ENCODE measurements around the gene CDYL2. TPM values are rescaled to one million over a fixed set of nuclear protein-coding genes. Genes with fewer than 3 reads are reported as not detected.

CDYL2 gene
- total RNA-seq, 1 donor from 2014 or later, result 2.4 TPM

- no peak for DNase-seq
Measured at GRCh38 chr16:80592273-80592672, 212.1 kb downstream of the CDYL2 start.

DNA sequence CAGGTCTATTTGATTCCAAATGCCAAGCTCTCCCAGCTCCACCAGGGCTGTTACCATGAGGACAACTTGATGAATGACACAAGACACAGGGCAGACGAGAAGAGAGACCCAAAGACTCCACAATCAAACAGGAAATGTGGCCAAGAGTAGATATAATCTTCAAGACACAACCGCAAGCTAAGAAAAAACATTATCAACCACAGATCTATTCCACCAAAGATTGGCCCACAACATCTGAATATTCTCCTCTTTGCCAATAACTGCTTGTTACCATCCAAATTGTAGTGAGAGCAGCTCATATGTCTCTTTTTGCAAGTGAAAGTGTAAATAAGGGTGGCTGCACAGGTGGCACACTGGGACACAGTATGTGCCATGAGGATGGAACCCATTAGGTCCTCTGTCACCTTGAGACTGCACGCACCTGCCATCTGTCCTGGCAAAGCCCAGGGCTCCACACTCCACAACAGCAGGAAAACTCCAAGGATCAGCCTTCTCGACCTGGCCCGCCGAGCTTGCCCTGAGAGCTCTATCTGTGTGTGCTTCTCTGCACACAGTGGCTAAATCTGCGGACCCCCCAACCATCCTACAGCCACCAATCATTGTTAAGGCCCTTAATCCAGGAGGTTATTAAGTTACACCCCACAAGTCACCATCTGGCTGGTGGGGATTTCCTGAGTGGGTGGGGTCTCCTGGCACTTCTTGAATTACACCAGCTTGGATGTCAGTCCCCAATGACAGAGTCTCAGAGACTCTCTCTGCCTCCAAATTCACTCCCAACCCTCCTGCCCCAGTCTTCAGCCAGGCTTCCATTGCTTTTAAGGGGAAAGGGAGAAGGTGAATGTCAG is 213.1 kb downstream of the CDYL2 start:
- DNase-seq, result peak; percentile 75

- DNase-seq, result no peak
Measured at GRCh38 chr16:80587071-80587470, 217.3 kb downstream of the CDYL2 start.

GRCh38 chr16:80586476-80586875 is 217.9 kb downstream of the CDYL2 start:
- DNase-seq, result no peak

GRCh38 chr16:80585764-80586163 is 218.6 kb downstream of the CDYL2 start:
- DNase-seq, result no peak

GRCh38 chr16:80583466-80583865 is 220.9 kb downstream of the CDYL2 start:
- no peak for DNase-seq

DNA sequence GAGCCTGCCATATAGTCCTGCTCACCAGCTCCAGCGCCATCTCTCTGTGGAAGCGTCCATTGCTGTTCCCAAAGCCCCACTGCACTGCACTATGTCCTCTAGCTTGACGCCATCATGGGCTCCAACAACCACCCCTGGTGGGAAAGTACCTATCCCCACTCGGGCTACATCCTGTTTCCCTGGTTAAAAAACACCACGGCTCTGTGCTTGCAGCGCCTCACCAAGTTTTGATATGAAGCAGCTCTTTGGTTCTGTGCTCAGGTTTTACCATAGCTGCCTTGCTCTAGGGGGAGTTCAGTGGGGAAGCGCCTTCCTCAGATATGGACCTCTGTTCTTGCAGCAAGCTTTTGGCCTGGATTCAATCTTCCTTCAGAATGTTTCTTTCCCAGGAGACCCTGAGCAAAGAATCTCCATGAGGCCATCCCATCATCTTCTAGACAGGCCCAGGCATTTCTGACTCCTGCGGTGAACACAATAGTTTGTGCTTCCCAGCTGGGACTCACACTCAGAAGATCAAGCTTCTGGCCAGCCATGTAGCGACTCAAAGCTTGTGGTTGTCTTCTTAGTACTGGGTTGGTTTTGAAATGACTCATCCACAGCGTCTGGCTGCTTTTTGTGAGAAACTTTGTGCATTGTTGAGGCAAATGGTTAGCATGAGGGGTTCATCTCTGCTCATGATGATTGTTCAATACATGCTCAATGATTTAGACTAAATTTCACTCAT is 224.1 kb downstream of the CDYL2 start:
- no peak for DNase-seq

DNA sequence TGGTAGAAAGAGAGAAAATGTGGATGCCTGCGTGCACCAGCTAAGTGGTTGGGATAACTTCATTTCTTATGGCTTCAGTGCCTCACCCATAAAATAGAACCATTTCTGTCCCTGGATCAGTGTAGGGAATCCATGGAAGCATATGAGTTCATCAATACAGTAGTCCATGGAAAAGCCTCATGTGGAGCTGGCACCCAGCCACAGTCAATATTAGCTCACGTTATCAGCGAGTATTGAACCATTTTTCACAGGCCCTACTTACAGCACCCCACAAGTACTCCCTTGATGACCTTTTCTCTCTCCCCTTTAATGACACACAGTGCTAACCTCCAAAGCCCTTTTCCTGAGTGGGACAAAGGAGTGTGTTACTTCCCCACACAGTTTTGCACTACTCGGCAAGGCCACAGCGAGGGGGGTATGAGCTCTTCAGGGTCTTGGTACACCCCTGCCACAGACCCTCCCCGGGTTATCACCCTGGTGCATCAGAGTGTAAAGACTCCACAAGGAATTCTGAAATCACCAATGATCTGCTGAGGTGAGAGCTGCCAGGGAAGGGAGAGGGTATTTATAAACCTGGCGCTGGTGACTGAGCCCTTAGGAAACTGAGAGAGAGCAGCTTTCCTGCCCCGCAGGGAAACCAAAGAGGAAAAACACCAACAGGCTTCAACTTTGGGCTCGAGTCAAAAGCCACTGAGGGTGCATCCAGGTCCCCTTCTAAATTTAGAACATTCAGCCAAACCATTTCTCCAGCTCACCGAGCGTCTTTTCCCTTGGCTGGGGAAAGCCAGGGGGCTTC is 226.7 kb downstream of the CDYL2 start:
- DNase-seq, result no peak

GRCh38 chr16:80576343-80576912 is 228.0 kb downstream of the CDYL2 start:
- no peak for DNase-seq

- DNase-seq, result no peak
Measured at GRCh38 chr16:80573700-80574120, 230.7 kb downstream of the CDYL2 start.

- no peak for DNase-seq
Measured at GRCh38 chr16:80570106-80570478, 234.3 kb downstream of the CDYL2 start.

DNA sequence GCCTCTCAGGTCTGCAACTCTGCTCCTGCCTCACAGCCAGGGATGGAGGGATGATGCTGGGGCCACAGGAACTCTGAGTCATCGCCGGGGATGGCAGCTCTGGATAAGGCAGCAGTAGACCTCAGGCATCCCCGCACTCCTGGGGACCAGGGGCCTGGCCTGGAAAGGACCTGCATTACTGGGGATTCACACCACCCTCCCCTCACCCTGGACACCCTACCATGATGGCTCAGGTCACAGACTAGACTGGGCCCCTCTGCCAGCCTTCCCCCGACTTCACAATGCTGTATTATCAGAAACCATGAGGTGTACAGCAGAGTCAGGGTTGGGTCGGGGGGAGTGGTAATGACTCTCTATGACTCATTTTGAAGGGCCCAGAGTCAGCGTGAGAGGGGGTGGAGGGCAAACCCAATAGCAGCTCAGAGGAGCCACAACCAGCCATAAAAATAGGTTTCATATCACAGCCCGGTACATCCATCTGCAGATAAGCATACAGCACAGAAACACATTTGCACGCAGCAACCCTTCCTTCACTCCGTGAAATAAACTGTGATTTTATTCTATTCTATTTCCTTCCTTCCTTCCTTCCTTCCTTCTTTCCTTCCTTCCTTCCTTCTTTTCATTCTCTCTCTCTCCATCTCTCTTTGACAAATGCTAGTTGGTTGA is 234.8 kb downstream of the CDYL2 start:
- DNase-seq, result no peak

- DNase-seq, result no peak
Measured at GRCh38 chr16:80564394-80564793, 240.0 kb downstream of the CDYL2 start.

DNA sequence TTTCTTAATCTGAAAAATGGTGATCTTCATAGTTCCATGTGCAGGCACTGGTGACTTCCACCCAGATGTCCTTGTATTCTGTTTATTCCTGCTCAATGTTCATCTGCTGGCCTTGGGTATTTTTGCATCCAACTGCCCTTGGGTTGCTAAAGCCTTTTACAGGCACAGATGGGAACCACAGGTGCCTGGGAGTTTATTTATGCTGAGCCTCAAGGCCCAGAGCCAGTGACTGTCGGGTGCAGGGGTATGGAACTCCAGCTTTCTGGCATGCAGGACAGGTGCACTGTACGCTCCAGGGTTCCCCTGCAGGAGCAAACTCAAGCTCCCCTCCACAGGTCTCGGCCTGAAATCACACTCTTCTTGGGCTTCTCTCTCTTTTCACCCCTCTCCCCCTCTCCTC is 241.3 kb downstream of the CDYL2 start:
- no peak for DNase-seq

DNA sequence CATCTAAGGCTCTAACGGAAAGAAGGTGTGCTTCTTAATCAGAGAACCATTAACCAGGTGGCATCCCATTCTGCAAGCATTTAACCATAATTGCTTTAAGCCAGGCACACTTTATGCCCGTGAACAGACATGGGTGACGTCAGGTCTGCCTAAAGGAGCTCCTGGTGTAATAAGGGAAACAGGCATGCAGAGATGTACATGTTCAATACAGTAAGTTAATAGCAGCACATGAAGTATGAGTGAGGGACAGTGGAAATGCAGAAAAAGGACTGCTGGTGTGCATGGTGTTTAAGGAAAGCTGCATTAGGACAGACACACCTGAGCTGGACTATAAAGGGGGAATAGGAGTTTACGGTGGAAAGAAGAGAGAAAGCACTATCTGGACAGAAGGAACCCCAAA is 245.0 kb downstream of the CDYL2 start:
- DNase-seq, result no peak

DNA sequence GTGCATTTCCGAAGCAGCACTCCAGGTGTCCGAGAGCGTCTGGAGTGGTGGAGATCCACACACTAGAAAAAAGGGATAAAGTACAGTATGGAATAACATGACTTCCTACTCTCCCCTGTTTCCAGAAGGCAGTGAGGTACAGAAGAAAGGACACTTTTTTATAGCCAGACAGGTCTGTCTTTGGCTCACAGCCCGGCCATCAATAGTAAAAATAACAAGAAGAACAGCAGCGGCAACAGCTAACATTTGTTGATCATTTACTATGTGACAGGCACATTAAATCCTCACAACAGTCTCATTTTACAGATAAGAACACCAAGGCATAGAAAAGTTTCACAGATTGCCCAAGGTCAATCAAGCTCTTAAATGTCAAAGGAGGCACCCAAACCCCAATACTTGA is 247.4 kb downstream of the CDYL2 start:
- DNase-seq, result no peak

DNA sequence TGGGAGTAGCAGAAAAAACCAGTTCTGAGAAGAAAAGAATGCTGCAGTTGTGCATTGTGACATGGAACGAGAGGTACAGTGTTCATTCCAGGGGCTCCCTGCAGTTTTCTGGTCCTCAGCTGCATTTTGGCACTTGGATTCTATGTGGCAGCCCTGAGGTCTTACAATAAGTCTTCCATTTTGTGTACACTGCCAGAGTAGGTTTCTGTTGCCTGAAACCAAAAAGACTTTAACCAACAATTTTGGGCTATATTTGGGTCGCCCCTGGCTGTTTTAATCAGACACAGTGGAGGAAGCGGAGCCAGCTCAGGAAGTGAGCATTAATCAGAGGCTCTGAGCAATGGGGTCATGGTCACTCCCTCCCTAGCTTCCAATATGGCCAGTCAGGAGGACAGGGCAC is 247.9 kb downstream of the CDYL2 start:
- DNase-seq, result no peak

DNA sequence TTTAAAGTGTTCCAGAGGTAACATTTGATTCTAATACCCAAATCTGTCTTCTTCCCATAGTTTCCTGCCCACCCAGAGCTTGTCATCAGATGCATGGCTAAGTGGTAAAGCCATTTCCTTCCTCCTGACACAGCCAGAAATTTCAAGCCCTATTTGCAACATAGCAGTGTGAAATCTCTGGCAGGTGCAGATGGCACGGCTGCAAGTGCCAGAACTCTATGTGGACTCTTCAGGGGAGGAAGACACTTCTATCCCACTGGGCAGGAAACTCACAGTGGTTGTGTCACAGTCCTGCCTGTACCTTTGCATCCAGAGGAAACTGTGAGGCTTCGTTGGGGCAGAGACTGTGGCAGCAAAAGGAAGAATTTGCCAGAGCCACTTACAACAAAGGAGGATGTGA is 250.4 kb downstream of the CDYL2 start:
- peak; percentile 63 for DNase-seq

DNA sequence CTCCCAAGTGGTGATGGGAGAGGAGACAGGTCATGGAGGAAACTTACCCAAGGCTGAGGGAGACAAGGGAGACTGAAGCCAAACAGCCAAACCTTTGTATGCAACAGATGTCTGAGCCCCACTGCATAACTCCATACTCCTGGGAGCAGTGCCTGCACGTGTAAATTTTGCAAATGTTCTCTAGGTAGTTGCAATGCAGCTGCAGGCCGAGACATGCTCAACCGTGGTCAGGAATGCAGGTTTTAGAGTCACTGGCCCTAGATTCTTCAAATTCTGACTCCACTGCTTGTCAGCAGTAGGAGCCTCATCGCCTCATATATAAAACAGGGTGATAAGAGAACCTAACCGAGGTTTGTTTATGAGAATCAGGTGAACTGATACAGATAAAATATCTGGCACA is 252.1 kb downstream of the CDYL2 start:
- DNase-seq, result peak; percentile 23

Data from tongue (tissue), 2 donors.